HepG2 (cell line): Measurements from ENCODE around the gene MUC4. TPM values are rescaled to one million over a fixed set of nuclear protein-coding genes. Genes with fewer than 3 reads are reported as not detected.

Source experiments
- ATAC-seq: fragments of 200-7000 bp; cut with Tn5 transposase; 3 replicates; pipeline ENCODE4 v1.9.1; 2020; ENCODE audit warnings: mild to moderate bottlenecking, moderate library complexity
- BruUV-seq: library from RNA; stranded (reverse); fragments of 400-500 nt; replicated peaks from 2 replicates; lab custom pipeline; 2021; lab: Mats Ljungman, UMichigan
- CTCF ChIA-PET: fragments of 300-600 bp; formaldehyde crosslinking; extraction: SDS; loops from one replicate; lab custom pipeline; 2021; ENCODE audit warnings: low total read pairs, inconsistent platforms, low intra/inter-chr PET ratio; lab: Yijun Ruan, JAX
- POLR2A ChIA-PET: fragments of 350-600 bp; sonication (Branson Sonifier 250); formaldehyde crosslinking; loops from one replicate; lab custom pipeline; 2020; ENCODE audit warnings: antibody characterized with exemption, inconsistent platforms; lab: Yijun Ruan, JAX
- DNase-seq: peaks from one replicate; pipeline ENCODE4 v3.0.0-alpha.2; 2015; ENCODE audit warnings: low spot score
- FAIRE-seq: peaks from 3 replicates; lab custom pipeline; 2011; peaks lifted over from hg19 to GRCh38; lab: Jason Lieb, UNC
- H2AFZ ChIP-seq: one replicate; pipeline ENCODE4 v1.6.1; 2011; ENCODE audit warnings: low read length, inconsistent platforms
- H3K27ac ChIP-seq: fragments of 300-600 bp; 3 replicates; pipeline ENCODE4 v1.8.0; 2011; ENCODE audit warnings: mixed run types, mild to moderate bottlenecking, mixed read lengths, low read length, inconsistent platforms; ENCODE audit not compliant: insufficient read depth; ENCODE audit errors: extremely low read length
- H3K27me3 ChIP-seq, 2 experiments: fragments of 200-600 bp in 1 of 2; 2 replicates in 1 of 2; 3 replicates in 1 of 2; pipeline versions ENCODE4 v1.6.0 to v1.8.0; 2011; ENCODE audit warnings: low read length in 2 of 2, mild to moderate bottlenecking in 2 of 2, moderate library complexity in 2 of 2, inconsistent platforms in 1 of 2; ENCODE audit not compliant: insufficient read depth in 2 of 2, control insufficient read depth in 1 of 2
- H3K36me3 ChIP-seq, 2 experiments: fragments of 200-600 bp in 1 of 2; replicated peaks in 1 of 2; 2 replicates in 1 of 2; 3 replicates in 1 of 2; pipeline versions ENCODE4 v1.5.1 to v1.8.0; 2011; ENCODE audit warnings: low read length in 2 of 2, inconsistent platforms in 1 of 2; ENCODE audit not compliant: insufficient read depth in 2 of 2, control insufficient read depth in 1 of 2
- H3K4me1 ChIP-seq: 2 replicates; pipeline ENCODE4 v1.5.1; 2012; ENCODE audit warnings: low read length, inconsistent platforms; ENCODE audit not compliant: insufficient read depth
- H3K4me2 ChIP-seq: 2 replicates; pipeline ENCODE4 v1.6.0; 2011; ENCODE audit warnings: low read depth, low read length, inconsistent platforms
- H3K4me3 ChIP-seq, 3 experiments: fragments of 200-600 bp in 1 of 3; sonication (generic), shearing (Covaris generic) in 1 of 3; replicated peaks in 1 of 3; 2 replicates each; pipeline ENCODE4 v1.5.1; 2011 to 2016; ENCODE audit warnings: low read length in 3 of 3, inconsistent platforms in 2 of 3, low read depth in 2 of 3, mild to moderate bottlenecking in 2 of 3, control low read depth in 1 of 3, mixed read lengths in 1 of 3; ENCODE audit not compliant: insufficient read depth in 1 of 3
- H3K79me2 ChIP-seq: one replicate; pipeline ENCODE4 v1.6.1; 2011; ENCODE audit warnings: low read length, inconsistent platforms; ENCODE audit not compliant: insufficient read depth
- H3K9ac ChIP-seq: 2 replicates; pipeline ENCODE4 v1.6.0; 2011; ENCODE audit warnings: mild to moderate bottlenecking, low read depth, low read length, inconsistent platforms; ENCODE audit not compliant: insufficient read depth
- H3K9me3 ChIP-seq: 2 replicates; pipeline ENCODE4 v1.5.1; 2012; ENCODE audit warnings: mild to moderate bottlenecking, low read length
- H4K20me1 ChIP-seq: 2 replicates; pipeline ENCODE4 v1.6.0; 2011; ENCODE audit warnings: inconsistent platforms, mild to moderate bottlenecking, low read length, moderate library complexity; ENCODE audit not compliant: insufficient read depth
- HDAC2 ChIP-seq: sonication (generic); formaldehyde crosslinking; IDR thresholded peaks from 2 replicates; pipeline ENCODE4 v1.4.0; 2020; ENCODE audit warnings: missing genetic modification reagents
- HNF4A ChIP-seq: sonication (generic); formaldehyde crosslinking; IDR thresholded peaks from 2 replicates; pipeline ENCODE4 v1.4.0; 2020; ENCODE audit warnings: missing genetic modification reagents
- HNRNPH1 ChIP-seq: fragments of 200-400 bp; formaldehyde crosslinking; optimal IDR thresholded peaks from 2 replicates; pipeline ENCODE3; 2017; ENCODE audit warnings: mild to moderate bottlenecking, low read depth, low read length
- MXI1 ChIP-seq: IDR thresholded peaks from 3 replicates; pipeline ENCODE4 v1.6.1; 2012; ENCODE audit warnings: low read depth, low read length, inconsistent platforms, borderline replicate concordance
- MYC ChIP-seq: sonication (generic); formaldehyde crosslinking; IDR thresholded peaks from 2 replicates; pipeline ENCODE4 v1.9.0; 2021; ENCODE audit warnings: missing genetic modification reagents, borderline replicate concordance
- NRL ChIP-seq: sonication (generic); formaldehyde crosslinking; IDR thresholded peaks from 2 replicates; pipeline ENCODE4 v1.5.0; 2020; ENCODE audit warnings: missing genetic modification reagents, mild to moderate bottlenecking, moderate library complexity, borderline replicate concordance
- PAX8 ChIP-seq: sonication (generic); formaldehyde crosslinking; IDR thresholded peaks from 2 replicates; pipeline ENCODE4 v1.8.0; 2022; ENCODE audit warnings: mild to moderate bottlenecking, missing genetic modification reagents, borderline replicate concordance
- PHF5A ChIP-seq: IDR thresholded peaks from one replicate; pipeline ENCODE4 v1.6.1; 2018; ENCODE audit warnings: low read depth, missing genetic modification reagents; ENCODE audit not compliant: unreplicated experiment
- ZNF543 ChIP-seq: sonication (generic); formaldehyde crosslinking; IDR thresholded peaks from 2 replicates; pipeline ENCODE4 v1.4.0; 2020; ENCODE audit warnings: mild to moderate bottlenecking, missing genetic modification reagents
- ZNF589 ChIP-seq: sonication (generic); formaldehyde crosslinking; conservative IDR thresholded peaks from 2 replicates; pipeline ENCODE4 v1.8.0; 2022; ENCODE audit warnings: mild to moderate bottlenecking, moderate library complexity, missing genetic modification reagents
- ZNF761 ChIP-seq: sonication (generic); formaldehyde crosslinking; conservative IDR thresholded peaks from 2 replicates; pipeline ENCODE4 v1.4.0; 2020; ENCODE audit warnings: mild to moderate bottlenecking, missing genetic modification reagents
- ZNF772 ChIP-seq: sonication (generic); formaldehyde crosslinking; IDR thresholded peaks from 2 replicates; pipeline ENCODE4 v1.5.0; 2020; ENCODE audit warnings: mild to moderate bottlenecking, missing genetic modification reagents
- ZNF83 ChIP-seq: sonication (generic); formaldehyde crosslinking; IDR thresholded peaks from 2 replicates; pipeline ENCODE4 v1.4.0; 2020; ENCODE audit warnings: missing genetic modification reagents, mild to moderate bottlenecking, borderline replicate concordance
- WGBS: methylation state at CpG from one replicate; pipeline ENCODE4 v1.1.6; 2017; ENCODE audit warnings: low lambda C conversion rate; 5-methylcytosine and 5-hydroxymethylcytosine counted together
- in situ Hi-C: cut with HindIII; loops from 2 replicates; pipeline ENCODE4 v1.10.0; 2017; ENCODE audit warnings: low pct_unique_long_range_greater_than_20kb; ENCODE audit not compliant: extremely low pct_ligation_motif_present
- intact Hi-C: fragments of 100-400 bp; cut with micrococcal nuclease; formaldehyde crosslinking; loops from one replicate; pipeline ENCODE4 v1.10.0; 2022; ENCODE audit not compliant: unreplicated experiment
- polyA plus RNA-seq, 8 experiments: library from polyadenylated mRNA; depleted of rRNA in 3 of 8; stranded (reverse) in 7 of 8; unstranded in 1 of 8; fragments of >200 nt; fragmentation: Illumina TruSeq in 4 of 8; extraction: Trizol in 4 of 8; gene quantifications; 2 replicates each; pipeline versions ENCODE4 v1.2.1 to v1.2.3, GENCODE V29; 2011 to 2016; ENCODE audit warnings: low read depth in 4 of 8, missing spikeins in 1 of 8, mixed read lengths in 1 of 8; ENCODE audit not compliant: insufficient read depth in 1 of 8
- total RNA-seq, 5 experiments: library from RNA; depleted of rRNA; stranded (reverse); fragments of >200 nt; fragmentation: Illumina TruSeq; extraction: Trizol; gene quantifications; 2 replicates each; pipeline ENCODE4 v1.2.3, GENCODE V29; 2016; ENCODE audit warnings: low read depth in 1 of 5
- TF ChIP-seq, protein P1 (sequence below): sonication (generic); formaldehyde crosslinking; conservative IDR thresholded peaks from 2 replicates; pipeline ENCODE4 v1.8.0; 2022; ENCODE audit warnings: missing genetic modification reagents

MUC4 gene
- total and polyA plus RNA-seq, 2 of the 13 experiments (the other 11 are each of a cell fraction or from before 2014, with no cell fraction given) = not detected

DNA sequence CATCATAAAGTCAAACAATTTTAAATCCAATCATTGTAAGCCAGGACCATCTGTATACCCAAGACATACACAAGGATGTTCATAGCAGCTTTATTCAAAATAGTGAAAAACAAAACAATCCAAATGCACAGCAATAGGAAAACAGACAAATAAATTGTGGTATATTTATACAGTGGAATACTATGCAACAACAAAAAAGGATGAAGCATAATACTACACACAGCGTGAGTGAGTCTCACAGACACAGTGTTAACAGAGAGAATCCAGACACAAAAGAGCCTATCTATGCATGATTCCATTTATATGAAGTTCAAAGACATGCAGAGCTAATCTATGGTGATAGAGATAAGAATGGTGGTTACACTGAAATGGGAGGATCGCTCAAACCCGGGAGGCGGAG lies 96.6 kb downstream of the MUC4 start:
- no peak for TF ChIP-seq HNF4A
- TF ChIP-seq ZNF772 (CRISPR knock-in tag) = no peak
- TF ChIP-seq PAX8 (CRISPR knock-in tag) = no peak
- no peak for TF ChIP-seq ZNF83 (CRISPR knock-in tag)
- no peak for TF ChIP-seq HNRNPH1
- TF ChIP-seq ZNF543 = no peak
- TF ChIP-seq, protein P1, sequence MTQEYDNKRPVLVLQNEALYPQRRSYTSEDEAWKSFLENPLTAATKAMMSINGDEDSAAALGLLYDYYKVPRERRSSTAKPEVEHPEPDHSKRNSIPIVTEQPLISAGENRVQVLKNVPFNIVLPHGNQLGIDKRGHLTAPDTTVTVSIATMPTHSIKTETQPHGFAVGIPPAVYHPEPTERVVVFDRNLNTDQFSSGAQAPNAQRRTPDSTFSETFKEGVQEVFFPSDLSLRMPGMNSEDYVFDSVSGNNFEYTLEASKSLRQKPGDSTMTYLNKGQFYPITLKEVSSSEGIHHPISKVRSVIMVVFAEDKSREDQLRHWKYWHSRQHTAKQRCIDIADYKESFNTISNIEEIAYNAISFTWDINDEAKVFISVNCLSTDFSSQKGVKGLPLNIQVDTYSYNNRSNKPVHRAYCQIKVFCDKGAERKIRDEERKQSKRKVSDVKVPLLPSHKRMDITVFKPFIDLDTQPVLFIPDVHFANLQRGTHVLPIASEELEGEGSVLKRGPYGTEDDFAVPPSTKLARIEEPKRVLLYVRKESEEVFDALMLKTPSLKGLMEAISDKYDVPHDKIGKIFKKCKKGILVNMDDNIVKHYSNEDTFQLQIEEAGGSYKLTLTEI (CRISPR knock-in tag) = no peak
- TF ChIP-seq HDAC2 (CRISPR knock-in tag) = no peak
- no peak for TF ChIP-seq ZNF589 (CRISPR knock-in tag)
- no peak for TF ChIP-seq MYC (CRISPR knock-in tag)
- no peak for TF ChIP-seq ZNF761 (CRISPR knock-in tag)
- TF ChIP-seq MXI1 = no peak
- no peak for TF ChIP-seq NRL (CRISPR knock-in tag)
- TF ChIP-seq PHF5A (CRISPR knock-in tag) = no peak
- intact Hi-C loops = no loop called here
- H3K4me1 ChIP-seq = peaks cover 36% of the 10 kb centered on the region
- no peaks in the 10 kb centered on the region for H4K20me1 ChIP-seq
- 51% methylated on average over 4 of the region's 4 CpGs for WGBS
- in situ Hi-C loops = no loop called here
- FAIRE-seq (no peak), DNase-seq (no peak), ATAC-seq (no peak)
- H3K4me2 ChIP-seq = no peak overlapping the region
- CTCF ChIA-PET = no interaction called here
- BruUV-seq = no TSS peak
- no peak overlapping the region for H3K4me3 ChIP-seq
- H3K27me3 ChIP-seq = no peaks in the 10 kb centered on the region
- POLR2A ChIA-PET = no interaction called here
- no peaks in the 10 kb centered on the region for H3K9me3 ChIP-seq
- no peaks in the 10 kb centered on the region for H3K36me3 ChIP-seq
- H3K27ac ChIP-seq = no peak overlapping the region
- H3K9ac ChIP-seq = no peak overlapping the region
- no peak overlapping the region for H2AFZ ChIP-seq
- no peaks in the 10 kb centered on the region for H3K79me2 ChIP-seq
